Measurements from ENCODE around the gene SNIP1. TPM values are rescaled to one million over a fixed set of nuclear protein-coding genes. Genes with fewer than 3 reads are reported as not detected.
"Not testable (repeated sequence)": the region's sequence is repeated elsewhere in the genome, so short reads cannot be mapped to it uniquely, and the experiment has no call there.

SNIP1 gene
- total RNA-seq, 4 donors from 2014 or later: 9.9 to 18.2 (median 15.7) TPM

GRCh38 chr1:37595440-37596181 lies 41.5 kb upstream of the SNIP1 start, which contains the start of gene GNL2:
GNL2 (minus strand) TSS chr1:37595937; CDS start chr1:37595822, 115 bp downstream.
- 0 to 1% methylated on average over 44 to 50 of the region's 51 CpGs for WGBS, 2 donors
- no peak for TF ChIP-seq POLR2A (IDR thresholded peaks at IDR 0.05)
- TF ChIP-seq CTCF (IDR thresholded peaks at IDR 0.05): no peak
- peak; percentile 95 to 99 for DNase-seq (ENCODE audit: low spot score in 2 of 2)
- intact Hi-C loops (cut with DNase I; ENCODE audit: low total_unique reads): no loop called here
- H3K4me3 ChIP-seq (ENCODE audit: low read depth, poor library complexity, severe bottlenecking): peak within 1 kb of the TSS; percentile 67

GRCh38 chr1:37593726-37594125 lies 39.6 kb upstream of the SNIP1 start:
- peak in 1 of 2 donors; percentile 43 for DNase-seq (ENCODE audit: low spot score in 2 of 2)
- WGBS, 2 donors: 94 to 95% methylated on average over 6 of the region's 6 CpGs
- no peak overlapping the region for H3K4me3 ChIP-seq (ENCODE audit: low read depth, poor library complexity, severe bottlenecking)
- no peak for TF ChIP-seq CTCF (IDR thresholded peaks at IDR 0.05)
- no peak for TF ChIP-seq POLR2A (IDR thresholded peaks at IDR 0.05)
- intact Hi-C loops (cut with DNase I; ENCODE audit: low total_unique reads): no loop called here

GRCh38 chr1:37588939-37589338 lies 34.8 kb upstream of the SNIP1 start:
- TF ChIP-seq POLR2A (IDR thresholded peaks at IDR 0.05) (no peak), CTCF (IDR thresholded peaks at IDR 0.05) (no peak)
- DNase-seq (ENCODE audit: low spot score in 2 of 2): peak in 1 of 2 donors; percentile 17
- H3K4me3 ChIP-seq (ENCODE audit: low read depth, poor library complexity, severe bottlenecking): no peak overlapping the region
- WGBS, 2 donors: 86 to 89% methylated on average over 2 of the region's 2 CpGs
- intact Hi-C loops (cut with DNase I; ENCODE audit: low total_unique reads): no loop called here

DNA sequence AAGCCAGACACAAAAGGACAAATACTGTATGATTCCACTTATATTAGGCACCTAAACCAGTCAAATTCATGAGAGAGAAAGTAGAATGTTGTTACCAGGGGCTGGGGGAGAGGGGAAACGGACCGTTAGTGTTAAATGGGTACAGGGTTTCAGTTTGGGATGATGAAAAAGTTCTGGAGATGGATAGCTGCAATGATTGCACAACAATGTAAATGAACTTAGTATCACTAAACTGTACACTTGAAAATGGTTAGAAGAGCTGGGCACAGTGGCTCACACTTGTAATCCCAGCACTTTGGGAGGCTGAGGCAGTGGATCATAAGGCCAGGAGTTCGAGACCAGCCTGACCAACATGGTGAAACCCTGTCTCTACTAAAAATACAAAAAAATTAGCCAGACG lies 30.5 kb upstream of the SNIP1 start:
- peak in 1 of 2 donors; percentile 23 for DNase-seq (ENCODE audit: low spot score in 2 of 2)
- intact Hi-C loops (cut with DNase I; ENCODE audit: low total_unique reads); H3K4me3 ChIP-seq (ENCODE audit: low read depth, poor library complexity, severe bottlenecking): not testable (repeated sequence)
- 90 to 92% methylated on average over 4 of the region's 4 CpGs for WGBS, 2 donors

- WGBS, 2 donors: 90 to 92% methylated on average over 5 of the region's 5 CpGs
- TF ChIP-seq POLR2A (IDR thresholded peaks at IDR 0.05) (no peak), CTCF (IDR thresholded peaks at IDR 0.05) (no peak)
- no peak overlapping the region for H3K4me3 ChIP-seq (ENCODE audit: low read depth, poor library complexity, severe bottlenecking)
- DNase-seq (ENCODE audit: low spot score in 2 of 2): no peak
- intact Hi-C loops (cut with DNase I; ENCODE audit: low total_unique reads): no loop called here
Observed at GRCh38 chr1:37575692-37576091, 21.6 kb upstream of the SNIP1 start.

DNA sequence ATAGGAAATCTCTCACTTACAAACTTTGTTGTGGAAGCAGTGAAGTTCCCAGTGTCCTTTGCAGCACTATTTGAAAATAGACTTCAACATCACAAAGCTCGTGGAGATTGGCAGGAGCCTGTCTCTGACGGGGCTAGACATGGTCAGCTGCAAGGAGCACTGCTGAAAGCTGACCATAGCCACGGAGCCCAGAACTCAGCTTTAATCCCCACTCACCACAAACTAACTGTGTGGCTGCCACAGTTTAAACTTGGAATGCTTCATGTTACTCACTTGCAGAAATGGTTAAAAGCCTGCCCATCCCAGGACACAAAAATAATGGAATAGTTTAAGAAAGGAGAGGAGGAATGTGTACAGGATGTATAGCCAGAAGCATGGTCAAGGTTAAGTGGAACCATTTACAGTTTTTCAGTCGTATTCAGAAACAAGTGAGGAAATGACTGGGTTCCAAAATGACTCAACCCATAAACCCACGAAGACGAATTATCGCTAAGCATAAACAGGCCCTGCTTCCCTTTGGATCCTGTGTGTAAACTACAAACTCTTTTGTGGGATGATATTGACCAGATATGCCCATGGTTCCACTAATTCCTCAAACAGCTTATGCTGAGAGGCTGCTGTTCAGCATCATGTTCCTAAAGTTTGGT lies 20.9 kb upstream of the SNIP1 start:
- no peak for TF ChIP-seq CTCF (IDR thresholded peaks at IDR 0.05)
- no peak for TF ChIP-seq POLR2A (IDR thresholded peaks at IDR 0.05)
- peak in 1 of 2 donors; percentile 21 for DNase-seq (ENCODE audit: low spot score in 2 of 2)
- H3K4me3 ChIP-seq (ENCODE audit: low read depth, poor library complexity, severe bottlenecking): no peak overlapping the region
- 62 to 70% methylated on average over 7 of the region's 7 CpGs for WGBS, 2 donors
- intact Hi-C loops (cut with DNase I; ENCODE audit: low total_unique reads): no loop called here

All from lower leg skin (tissue), 4 donors.